SH-SY5Y (cell line): ENCODE measurements around the gene SUN3.

Source experiments
- GATA2 ChIP-seq: IDR thresholded peaks from 2 replicates; pipeline ENCODE4 v1.6.1; 2011; ENCODE audit warnings: mild to moderate bottlenecking, low read depth, low read length
- GATA3 ChIP-seq: IDR thresholded peaks from 2 replicates; pipeline ENCODE4 v1.6.1; 2011; ENCODE audit warnings: low read depth, mild to moderate bottlenecking, low read length, moderate library complexity

DNA sequence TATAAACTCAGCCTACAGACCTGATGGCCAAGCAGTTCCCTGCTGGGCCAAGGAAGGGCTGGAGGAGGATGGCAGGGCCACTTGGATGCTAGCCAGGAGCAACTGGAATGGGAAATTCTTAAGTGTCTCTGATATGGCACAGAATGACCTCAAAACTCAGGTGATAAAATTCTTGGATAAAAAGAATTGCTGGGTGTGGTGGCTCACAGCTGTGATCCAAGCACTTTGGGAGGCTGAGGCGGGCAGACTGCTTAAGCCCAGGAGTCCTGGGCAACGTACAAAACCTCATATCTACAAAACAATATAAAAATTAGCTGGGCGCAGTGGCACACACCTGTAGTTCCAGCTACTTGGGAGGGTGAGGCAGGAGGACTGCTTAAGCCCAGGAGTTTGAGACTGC lies 66.6 kb downstream of the SUN3 start:
- no peak for TF ChIP-seq GATA2
- no peak for TF ChIP-seq GATA3
